ENCODE data around the gene HDAC4.

The HDAC4 gene

GRCh38 chr2:239115616-239116015, 285.2 kb downstream of the HDAC4 start:
- DNase-seq: no peak

- DNase-seq: no peak
Observed at GRCh38 chr2:239114616-239115265, 286.1 kb downstream of the HDAC4 start.

- DNase-seq: no peak
Observed at GRCh38 chr2:239114119-239114581, 286.7 kb downstream of the HDAC4 start.

GRCh38 chr2:239113615-239114014, 287.2 kb downstream of the HDAC4 start:
- DNase-seq: no peak

GRCh38 chr2:239113171-239113570, 287.6 kb downstream of the HDAC4 start:
- no peak for DNase-seq

GRCh38 chr2:239112127-239112774, 288.6 kb downstream of the HDAC4 start:
- no peak for DNase-seq

- DNase-seq: no peak
Observed at GRCh38 chr2:239111401-239112100, 289.3 kb downstream of the HDAC4 start.

- DNase-seq: no peak
Observed at GRCh38 chr2:239110595-239111048, 290.2 kb downstream of the HDAC4 start.

GRCh38 chr2:239109928-239110545, 290.8 kb downstream of the HDAC4 start:
- DNase-seq: no peak

GRCh38 chr2:239109041-239109927, 291.5 kb downstream of the HDAC4 start:
- no peak for DNase-seq

- no peak for DNase-seq
Observed at GRCh38 chr2:239108459-239108858, 292.4 kb downstream of the HDAC4 start.

- DNase-seq: no peak
Observed at GRCh38 chr2:239107936-239108335, 292.9 kb downstream of the HDAC4 start.

GRCh38 chr2:239106966-239107365, 293.9 kb downstream of the HDAC4 start:
- no peak for DNase-seq

- peak; percentile 58 for DNase-seq
Observed at GRCh38 chr2:239106314-239106908, 294.4 kb downstream of the HDAC4 start.

GRCh38 chr2:239105234-239105633, 295.6 kb downstream of the HDAC4 start:
- no peak for DNase-seq

GRCh38 chr2:239104800-239105199, 296.0 kb downstream of the HDAC4 start:
- DNase-seq: no peak

- no peak for DNase-seq
Observed at GRCh38 chr2:239103125-239104098, 297.4 kb downstream of the HDAC4 start.

- DNase-seq: no peak
Observed at GRCh38 chr2:239102266-239102665, 298.6 kb downstream of the HDAC4 start.

- DNase-seq: no peak
Observed at GRCh38 chr2:239101807-239102206, 299.0 kb downstream of the HDAC4 start.

- DNase-seq: no peak
Observed at GRCh38 chr2:239101071-239101470, 299.7 kb downstream of the HDAC4 start.

All from fibroblast of skin of back (primary cell).